Cardiac fibroblast (primary cell): ENCODE results near the gene ENAH.

ENCODE experiments used
- DNase-seq, 2 donors: peaks; one replicate each; pipeline versions ENCODE4 v3.0.0 to v3.0.0-alpha.2; 2010; ENCODE audit warnings: low read depth in 2 of 2
- H3K4me3 ChIP-seq, 2 donors: replicated peaks in 1 of 2; 1 replicate in 1 of 2; 2 replicates in 1 of 2; pipeline ENCODE4 v1.5.1; 2011; ENCODE audit warnings: low read depth in 2 of 2, low read length in 2 of 2, mild to moderate bottlenecking in 2 of 2, moderate library complexity in 1 of 2
- CTCF ChIP-seq: IDR thresholded peaks from one replicate; pipeline ENCODE4 v1.5.1; 2011; ENCODE audit warnings: low read depth, mild to moderate bottlenecking, low read length, inconsistent platforms

Gene ENAH

DNA sequence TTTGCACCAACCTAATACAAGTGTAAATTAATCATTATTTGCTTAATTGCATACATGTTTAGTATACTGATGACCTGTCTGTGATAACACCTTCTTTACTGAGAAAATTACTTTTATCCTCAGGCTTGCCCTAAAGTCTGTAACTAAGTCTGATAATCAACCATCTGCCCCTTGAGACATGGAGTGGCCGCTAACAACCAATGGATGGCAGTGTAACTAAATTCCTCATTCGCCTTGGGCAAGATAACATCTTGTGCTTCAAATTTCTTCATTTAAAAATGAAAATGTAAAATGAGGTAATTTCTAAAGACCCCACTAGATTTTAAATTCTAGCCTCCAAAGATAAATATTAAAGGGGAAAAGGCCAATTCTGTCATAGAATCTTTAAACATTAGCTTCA is 85.1 kb downstream of the ENAH start:
- H3K4me3 ChIP-seq, result no peak overlapping the region
- TF ChIP-seq CTCF, result no peak
- DNase-seq, result no peak

GRCh38 chr1:225565847-225566246 is 87.1 kb downstream of the ENAH start:
- TF ChIP-seq CTCF, result no peak
- H3K4me3 ChIP-seq, result no peak overlapping the region
- peak; percentile 72 to 83 for DNase-seq

DNA sequence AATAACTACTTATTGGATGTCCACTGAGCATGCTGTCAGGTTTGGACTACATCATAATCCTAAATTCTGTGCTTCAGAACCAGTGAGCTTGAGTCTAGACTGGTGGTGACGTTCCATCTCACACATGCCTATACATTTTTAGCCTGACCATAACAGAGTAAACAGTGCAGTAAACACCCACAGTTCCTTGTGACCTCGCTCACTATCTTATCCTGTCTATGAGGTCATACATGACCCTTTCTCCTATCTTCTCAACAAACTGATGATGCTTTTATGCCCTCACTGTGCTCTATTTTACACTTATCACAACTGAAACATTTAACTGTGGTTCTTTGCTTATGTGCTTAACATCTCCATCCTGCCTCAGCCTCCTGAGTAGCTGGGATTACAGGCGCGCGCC is 91.2 kb downstream of the ENAH start:
- TF ChIP-seq CTCF, result no peak
- DNase-seq, result no peak

DNA sequence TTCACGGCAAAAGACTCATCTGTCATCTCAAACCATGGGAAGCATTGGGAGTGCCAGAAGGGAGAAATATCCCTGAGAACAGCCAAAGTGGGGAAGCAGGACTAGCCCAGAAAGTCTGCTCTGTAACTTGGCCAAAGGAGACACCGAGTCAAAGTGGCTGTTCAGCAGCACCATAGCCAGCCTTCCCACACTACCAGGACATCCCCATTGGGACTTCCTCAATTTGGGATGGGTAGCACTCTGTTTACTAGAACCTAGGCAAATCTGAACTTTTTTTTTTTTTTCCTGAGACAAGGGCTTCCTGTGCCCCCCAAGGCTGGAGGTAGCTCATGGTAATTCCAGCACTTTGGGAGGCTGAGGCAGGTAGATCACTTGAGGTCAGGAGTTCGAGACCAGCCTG is 93.0 kb downstream of the ENAH start:
- no peak for DNase-seq
- H3K4me3 ChIP-seq, result no peak overlapping the region
- TF ChIP-seq CTCF, result no peak

More for the DNA sequence above, 91.2 kb downstream of the ENAH start:
- H3K4me3 ChIP-seq, result no peak overlapping the region

DNA sequence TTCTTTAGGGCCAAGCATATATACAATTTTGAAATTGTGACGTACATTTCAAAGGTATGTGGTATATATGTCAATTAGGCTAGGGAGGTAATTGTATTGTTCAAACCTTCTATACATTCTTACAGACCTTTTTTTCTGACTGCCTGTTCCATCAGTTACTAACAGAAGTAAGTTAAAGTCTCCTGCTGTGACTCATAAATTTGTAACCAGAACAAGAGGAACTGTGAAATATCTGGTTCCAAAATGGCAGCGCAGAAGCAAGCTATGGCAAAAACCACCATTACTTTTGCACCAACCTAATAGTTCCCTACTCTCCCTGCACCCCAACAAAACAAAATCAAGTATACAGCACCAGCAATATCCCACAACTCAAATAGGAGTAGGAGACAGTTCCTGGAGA is 93.6 kb downstream of the ENAH start:
- peak in 1 of 2 donors; percentile 29 for DNase-seq
- no peak overlapping the region for H3K4me3 ChIP-seq
- TF ChIP-seq CTCF, result no peak

- H3K4me3 ChIP-seq, result no peak overlapping the region
- no peak for DNase-seq
- no peak for TF ChIP-seq CTCF
These were observed 96.2 kb downstream of the ENAH start for GRCh38 chr1:225556694-225557093.

GRCh38 chr1:225555821-225556220 is 97.1 kb downstream of the ENAH start:
- no peak for DNase-seq
- TF ChIP-seq CTCF, result no peak
- no peak overlapping the region for H3K4me3 ChIP-seq
